DLD1 (cell line): ENCODE results near the gene RCBTB2.
"Not testable (repeated sequence)": the region's sequence is repeated elsewhere in the genome, so short reads cannot be mapped to it uniquely, and the experiment has no call there.

Source experiments
- in situ Hi-C: cut with HindIII; loops from 2 replicates; pipeline ENCODE4 v1.10.0; 2017; ENCODE audit warnings: low sequenced_read_pairs

Gene RCBTB2

DNA sequence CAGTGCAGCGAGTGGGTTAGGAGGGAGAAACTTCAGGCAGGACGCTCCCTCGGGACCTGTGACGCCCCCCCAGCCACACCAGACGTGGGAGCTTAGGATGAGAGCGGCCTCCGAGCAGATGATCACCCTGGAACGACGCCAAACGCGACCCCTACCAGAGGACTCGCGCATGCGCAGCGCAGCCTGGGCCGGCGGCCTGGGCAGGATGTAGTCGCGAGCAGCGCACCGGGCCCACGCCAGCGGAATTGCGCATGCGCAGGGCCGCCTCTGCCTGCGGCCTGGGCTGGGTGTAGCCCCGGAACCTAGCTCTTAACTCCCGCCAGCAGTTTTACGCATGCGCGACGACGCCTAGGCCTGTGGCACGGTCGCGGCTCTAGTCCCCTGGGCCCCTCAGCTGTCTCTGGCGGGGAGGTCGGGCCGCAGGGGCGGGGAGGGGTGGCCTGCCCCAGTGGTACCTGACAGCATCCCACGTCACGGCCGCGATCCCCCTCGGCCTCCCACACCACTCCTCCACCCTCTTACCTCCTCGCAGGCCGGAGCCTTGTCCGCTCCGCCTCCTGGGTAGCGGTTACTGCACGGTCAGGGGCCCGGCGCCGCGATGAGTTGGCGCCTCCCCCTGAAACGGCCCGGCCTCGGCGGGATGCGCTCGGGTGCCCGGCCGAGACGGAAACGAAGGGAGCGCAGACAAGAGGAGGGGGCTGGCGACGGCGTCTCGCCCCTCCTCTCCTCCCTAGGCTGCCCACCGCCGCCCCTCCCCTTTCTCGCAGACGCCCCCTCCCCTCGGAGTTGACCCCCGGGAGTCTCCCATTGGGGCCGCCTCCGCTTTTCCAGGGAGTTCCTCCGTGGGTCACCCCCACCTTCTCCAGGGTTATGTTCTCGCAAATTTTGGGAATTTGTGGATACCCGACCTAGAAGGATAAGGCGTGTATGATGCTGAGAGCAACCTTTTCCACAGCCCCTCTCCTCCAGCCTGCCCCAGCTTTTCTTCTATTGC lies at the start of gene RCBTB2:
Gene RCBTB2 (minus strand): TSS at position 575 of the 994 bp plus-strand sequence. CDS start 11,141 bp downstream, outside the sequence.
- in situ Hi-C loops = no loop called here

GRCh38 chr13:48582084-48582483 lies 49.2 kb upstream of the RCBTB2 start:
- in situ Hi-C loops = no loop called here

- in situ Hi-C loops = no loop called here
Observed at GRCh38 chr13:48580896-48581295, 48.0 kb upstream of the RCBTB2 start.

DNA sequence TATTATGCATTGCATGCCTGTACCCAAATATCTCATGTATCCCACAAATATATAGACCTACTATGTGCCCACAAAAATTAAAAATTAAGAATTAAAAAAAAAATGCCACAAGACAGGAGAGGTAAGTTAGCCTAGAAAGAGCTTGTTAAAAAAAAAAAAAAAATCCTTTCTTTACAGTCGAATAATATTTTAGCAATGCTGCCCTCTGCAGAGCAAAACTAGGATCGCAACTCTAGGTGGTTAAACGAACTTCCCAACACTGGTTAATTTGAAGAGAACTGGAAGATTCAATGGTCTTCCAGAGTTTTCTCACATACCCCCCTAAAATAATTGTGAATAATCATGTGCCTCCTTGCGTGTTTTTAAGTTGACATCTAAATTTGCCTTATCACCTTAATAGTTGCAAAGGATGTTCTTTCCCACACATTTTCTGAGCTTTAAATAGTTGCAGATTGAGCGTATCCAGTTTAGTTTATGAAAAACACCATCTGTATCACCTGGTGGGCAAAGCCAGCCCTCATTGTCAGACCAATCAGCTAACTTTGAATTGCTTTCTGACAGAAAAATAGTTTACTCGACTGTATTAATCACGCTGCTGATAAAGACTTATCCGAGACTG lies 47.4 kb upstream of the RCBTB2 start:
- in situ Hi-C loops = no loop called here

DNA sequence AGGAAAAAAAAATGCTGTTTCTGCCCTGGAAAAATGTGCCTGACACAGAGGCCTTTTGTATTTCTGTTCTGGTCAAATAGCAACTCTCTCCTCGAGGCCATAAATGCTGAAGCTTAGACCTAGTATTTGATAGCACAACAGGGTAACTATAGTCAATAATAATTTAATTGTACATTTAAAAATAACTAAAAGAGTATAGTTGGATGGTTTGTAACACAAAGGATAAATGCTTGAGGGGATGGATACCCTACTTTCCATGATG lies 47.0 kb upstream of the RCBTB2 start:
- in situ Hi-C loops = not testable (repeated sequence)

- in situ Hi-C loops = no loop called here
Observed at GRCh38 chr13:48579165-48579918, 46.5 kb upstream of the RCBTB2 start.

DNA sequence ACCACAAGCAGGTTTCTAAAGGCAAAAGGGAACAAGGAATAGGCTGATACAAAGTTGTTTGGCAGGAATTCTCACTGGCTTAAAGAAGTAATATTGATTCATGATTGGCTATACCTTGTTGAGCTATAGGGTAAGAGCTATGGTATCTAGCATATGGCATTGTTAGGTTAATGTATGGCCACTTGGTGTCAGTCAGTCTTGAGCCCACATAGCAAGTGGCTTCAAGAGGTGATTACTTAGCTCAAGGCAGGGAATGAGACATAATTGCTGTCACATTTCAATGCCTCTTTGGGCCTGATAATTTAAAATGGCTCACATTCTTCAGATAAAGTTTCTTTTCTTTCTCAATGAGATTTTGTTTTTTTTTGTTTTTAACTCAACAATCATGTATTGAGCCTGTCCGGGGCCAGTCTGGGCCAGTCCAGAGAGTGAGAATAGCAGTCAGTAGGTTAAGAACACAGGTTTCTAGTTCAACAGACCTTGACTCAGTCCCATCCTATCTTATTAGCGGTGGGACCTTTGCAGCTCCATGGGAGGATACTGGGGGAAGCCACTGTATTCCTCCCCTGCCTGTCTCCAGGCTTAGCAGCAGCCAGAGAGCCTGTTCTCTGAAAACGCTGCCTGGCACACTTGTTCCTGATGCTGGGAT lies 45.8 kb upstream of the RCBTB2 start:
- in situ Hi-C loops = no loop called here

GRCh38 chr13:48576448-48577010 lies 43.6 kb upstream of the RCBTB2 start:
- in situ Hi-C loops = no loop called here

DNA sequence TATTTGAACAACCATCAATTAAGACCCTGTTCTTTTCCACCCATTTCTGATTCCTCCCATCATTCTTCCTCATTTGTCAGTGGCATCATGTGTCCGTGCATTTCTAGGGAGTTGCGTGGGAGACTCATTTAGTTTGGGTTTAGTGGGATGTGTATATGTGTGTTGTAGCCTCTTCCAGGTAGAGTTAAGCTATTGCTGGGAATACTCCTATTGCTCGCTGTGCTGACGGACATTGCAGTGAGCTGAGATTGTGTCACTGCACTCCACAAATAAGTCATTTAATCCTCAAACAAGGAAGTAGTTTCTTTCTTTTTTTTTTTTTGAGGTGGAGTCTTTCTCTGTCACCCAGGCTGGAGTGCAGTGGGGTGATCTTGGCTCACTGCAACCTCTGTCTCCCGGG lies 42.2 kb upstream of the RCBTB2 start:
- in situ Hi-C loops = no loop called here

DNA sequence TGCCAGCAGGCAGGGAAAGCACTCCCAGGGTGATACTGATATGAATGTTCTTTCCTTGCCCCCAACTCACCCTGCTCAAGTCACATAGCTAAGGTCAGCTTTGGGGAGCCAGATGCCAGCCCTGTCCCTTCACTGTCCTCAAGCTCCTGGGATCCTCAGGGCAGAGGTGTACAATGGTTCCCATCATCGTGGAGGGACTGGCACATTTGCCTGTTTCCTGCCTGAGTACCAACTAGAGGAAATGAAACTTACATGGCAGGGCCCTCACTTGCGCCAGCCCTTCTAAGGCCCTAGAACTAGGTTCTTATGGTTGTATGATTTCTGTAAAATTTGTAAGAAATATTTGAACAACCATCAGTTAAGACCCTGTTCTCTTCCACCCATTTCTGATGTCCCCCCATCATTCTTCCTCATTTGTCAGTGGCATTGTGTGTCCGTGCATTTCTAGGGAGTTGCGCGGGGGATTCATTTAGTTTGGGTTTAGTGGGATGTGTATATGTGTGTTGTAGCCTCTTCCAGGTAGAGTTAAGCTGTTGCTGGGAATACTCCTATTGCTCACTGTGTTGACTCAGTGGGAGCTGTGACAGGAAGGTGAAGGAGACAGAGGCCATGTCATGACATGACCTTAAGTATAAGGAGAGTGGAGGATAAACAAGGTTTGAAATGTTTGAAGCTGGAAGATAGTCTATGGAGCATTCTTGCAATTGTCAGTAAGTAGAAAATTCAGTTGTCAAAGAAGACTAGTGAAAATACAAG lies 41.3 kb upstream of the RCBTB2 start:
- in situ Hi-C loops = no loop called here

GRCh38 chr13:48573213-48574007 lies 40.5 kb upstream of the RCBTB2 start:
- in situ Hi-C loops = no loop called here

DNA sequence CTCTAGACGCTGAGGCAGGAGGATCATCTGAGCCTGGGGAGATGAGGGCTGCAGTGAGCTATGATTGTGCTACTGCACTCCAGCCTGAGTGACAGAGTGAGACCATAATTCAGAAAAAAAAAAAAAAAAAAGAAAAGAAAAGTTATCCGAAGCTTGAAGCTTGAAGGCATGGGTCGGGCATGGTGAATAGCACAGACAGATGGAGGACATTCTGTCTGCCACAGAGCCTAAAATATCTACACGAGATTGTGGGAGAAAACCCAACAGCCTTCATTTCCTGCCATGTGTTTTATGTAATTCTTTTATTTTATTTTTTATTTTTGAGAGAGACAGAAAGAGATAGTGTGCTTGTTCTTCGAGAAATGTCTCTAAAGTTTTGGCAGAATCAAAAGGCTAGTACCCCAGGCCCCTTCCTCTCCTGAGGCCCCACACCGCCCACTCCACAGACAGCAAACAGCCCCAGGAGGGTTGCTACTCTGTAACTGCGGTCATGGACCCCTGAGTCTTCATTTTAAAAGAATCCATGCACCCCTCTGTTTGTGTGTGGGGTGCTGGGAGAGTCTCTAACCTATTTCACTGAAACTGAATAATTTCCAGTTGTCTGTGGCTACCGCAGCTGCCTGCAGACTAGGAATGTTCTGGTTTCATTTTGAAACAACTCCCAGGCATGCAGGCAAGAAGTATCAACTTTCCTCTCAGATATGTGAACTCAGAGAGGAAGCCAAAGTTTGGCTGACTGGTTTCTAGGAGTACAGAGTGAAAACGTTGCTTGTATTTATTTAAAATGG lies 38.4 kb upstream of the RCBTB2 start:
- in situ Hi-C loops = no loop called here

DNA sequence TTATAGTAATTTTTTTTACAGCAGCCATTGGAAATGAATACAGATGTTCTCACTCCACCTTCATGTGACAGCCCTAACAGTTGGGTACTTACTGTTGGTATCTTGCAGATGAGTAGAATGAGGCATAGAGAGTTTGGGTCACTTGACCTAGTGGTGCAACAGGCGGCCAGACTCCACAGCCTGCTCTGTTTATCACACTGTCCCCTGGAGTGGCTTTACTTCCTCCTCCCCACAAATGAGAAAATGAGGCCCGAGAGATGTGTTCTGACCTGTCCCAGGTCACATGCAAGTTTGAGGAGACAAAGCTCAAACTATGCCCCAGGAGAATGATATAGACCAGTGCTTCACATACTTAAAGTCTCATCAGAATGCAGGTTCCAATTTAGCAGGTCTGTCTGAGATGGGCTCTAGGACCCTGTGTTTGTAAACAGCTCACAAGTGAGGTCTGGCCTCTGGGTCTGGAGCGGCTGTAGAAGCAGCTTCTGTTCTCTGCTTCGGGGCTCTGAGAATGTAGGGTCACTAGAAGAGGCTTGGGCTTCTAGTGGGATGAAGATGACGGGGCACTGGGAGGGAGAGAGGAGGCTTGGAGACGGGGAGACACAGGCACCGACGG lies 37.4 kb upstream of the RCBTB2 start:
- in situ Hi-C loops = no loop called here

DNA sequence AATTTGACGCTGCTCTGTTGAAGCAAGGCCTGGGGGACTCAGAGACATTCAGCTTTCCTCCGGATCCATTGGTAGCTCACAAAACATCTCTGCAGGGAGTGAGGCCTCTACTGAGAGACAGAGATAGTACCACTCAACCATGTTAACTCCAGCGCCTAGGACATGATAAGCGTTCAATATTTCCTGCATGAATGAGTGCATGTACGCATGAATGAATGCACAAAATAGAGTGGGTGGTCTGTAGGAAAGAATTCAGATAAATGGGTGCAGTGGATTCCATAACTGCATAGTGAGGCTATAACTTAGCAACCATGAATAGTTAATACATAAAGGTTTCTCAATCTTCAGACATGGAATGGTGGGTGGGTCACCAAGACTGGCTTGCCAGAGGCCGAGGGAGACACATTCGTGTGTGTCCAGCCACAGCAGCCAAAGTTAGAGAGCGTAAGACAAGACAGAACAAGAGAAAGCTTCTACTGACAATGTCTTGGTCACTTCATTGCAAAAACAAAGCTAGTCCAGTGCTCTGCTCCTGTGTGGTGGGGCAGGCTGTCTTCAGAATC lies 36.3 kb upstream of the RCBTB2 start:
- in situ Hi-C loops = no loop called here

DNA sequence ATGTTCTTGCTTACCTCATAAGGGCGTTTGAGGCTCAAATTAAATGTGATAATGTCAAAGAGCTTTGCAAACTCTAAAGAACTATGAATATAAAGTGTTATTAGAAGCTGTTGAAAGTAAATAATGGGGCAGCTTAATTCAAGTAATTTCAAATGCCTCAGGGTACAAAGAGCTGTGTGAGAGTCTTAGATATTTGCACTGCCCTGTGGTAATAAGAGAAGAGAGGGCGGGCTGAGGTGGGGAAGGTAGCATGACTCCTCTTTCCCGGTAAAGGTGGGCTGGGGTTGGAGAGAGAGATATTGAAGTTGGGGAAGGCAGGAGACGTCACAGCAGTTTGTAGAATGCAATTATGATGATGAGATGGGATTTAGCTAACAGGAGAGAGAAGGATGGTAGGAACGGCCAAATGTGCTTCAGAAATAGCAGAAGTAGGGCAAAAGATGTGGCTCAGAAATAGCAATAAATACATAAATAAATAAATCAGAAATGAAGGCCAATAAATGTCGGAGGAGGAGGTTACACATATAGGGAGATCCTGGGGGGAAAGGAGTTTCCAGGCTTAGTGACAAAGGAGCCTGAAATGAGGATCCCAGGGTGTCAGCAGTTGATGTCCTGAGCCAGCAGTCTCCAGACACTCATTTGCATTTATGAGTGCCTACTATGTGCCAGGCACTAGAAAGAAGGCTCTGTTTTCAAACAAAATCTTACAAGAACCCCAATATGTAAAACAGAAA lies 35.7 kb upstream of the RCBTB2 start:
- in situ Hi-C loops = no loop called here

- in situ Hi-C loops = no loop called here
Observed at GRCh38 chr13:48567515-48568369, 34.9 kb upstream of the RCBTB2 start.
